Stimulated activated CD8-positive, alpha-beta memory T cell treated with anti-CD3 and anti-CD28 coated beads, Interleukin-15, amount 100 ng/mL, for 24 hours (primary cell): Measurements from ENCODE around the gene SLC7A9.

Experiments used
- DNase-seq: peaks from one replicate; pipeline ENCODE4 v3.0.0-alpha.2; 2020; ENCODE audit warnings: low read depth

Gene SLC7A9

GRCh38 chr19:32869369-32869965 lies at the start of gene SLC7A9:
SLC7A9 (minus strand) TSS chr19:32869767; CDS start chr19:32868534, 1,233 bp downstream.
- DNase-seq: no peak

GRCh38 chr19:32919365-32919764 lies 49.8 kb upstream of the SLC7A9 start:
- DNase-seq: no peak

- DNase-seq: no peak
Measured at GRCh38 chr19:32917616-32917996, 48.0 kb upstream of the SLC7A9 start.

GRCh38 chr19:32916969-32917615 lies 47.5 kb upstream of the SLC7A9 start:
- no peak for DNase-seq

GRCh38 chr19:32914879-32915660 lies 45.5 kb upstream of the SLC7A9 start:
- DNase-seq: no peak

GRCh38 chr19:32911467-32911866 lies 41.9 kb upstream of the SLC7A9 start:
- DNase-seq: no peak

- no peak for DNase-seq
Measured at GRCh38 chr19:32910874-32911273, 41.3 kb upstream of the SLC7A9 start.

GRCh38 chr19:32910094-32910493 lies 40.5 kb upstream of the SLC7A9 start:
- no peak for DNase-seq

GRCh38 chr19:32909257-32909656 lies 39.7 kb upstream of the SLC7A9 start:
- no peak for DNase-seq

GRCh38 chr19:32908641-32909190 lies 39.1 kb upstream of the SLC7A9 start:
- no peak for DNase-seq

- no peak for DNase-seq
Measured at GRCh38 chr19:32902448-32902847, 32.9 kb upstream of the SLC7A9 start.

- no peak for DNase-seq
Measured at GRCh38 chr19:32901504-32902161, 32.1 kb upstream of the SLC7A9 start.

GRCh38 chr19:32896516-32897214 lies 27.1 kb upstream of the SLC7A9 start:
- DNase-seq: no peak

- no peak for DNase-seq
Measured at GRCh38 chr19:32895384-32895783, 25.8 kb upstream of the SLC7A9 start.

GRCh38 chr19:32891609-32892008 lies 22.0 kb upstream of the SLC7A9 start:
- no peak for DNase-seq

GRCh38 chr19:32890841-32891240 lies 21.3 kb upstream of the SLC7A9 start:
- DNase-seq: no peak

- DNase-seq: no peak
Measured at GRCh38 chr19:32890326-32890725, 20.8 kb upstream of the SLC7A9 start.

GRCh38 chr19:32889137-32889934 lies 19.8 kb upstream of the SLC7A9 start:
- DNase-seq: no peak

GRCh38 chr19:32887572-32888215 lies 18.1 kb upstream of the SLC7A9 start:
- no peak for DNase-seq

- DNase-seq: no peak
Measured at GRCh38 chr19:32886241-32886640, 16.7 kb upstream of the SLC7A9 start.
